Stimulated activated CD4-positive, alpha-beta T cell treated with anti-CD3 and anti-CD28 coated beads, Interleukin-1b, Interleukin-23, amount 100 ng/mL, for 24 hours (primary cell): Measurements from ENCODE around the gene PUSL1.

Experiments used
- DNase-seq, 4 experiments: peaks; one replicate each; pipeline ENCODE4 v3.0.0-alpha.2; 2020; ENCODE audit warnings: low read depth in 4 of 4, low spot score in 1 of 4

PUSL1 gene

DNA sequence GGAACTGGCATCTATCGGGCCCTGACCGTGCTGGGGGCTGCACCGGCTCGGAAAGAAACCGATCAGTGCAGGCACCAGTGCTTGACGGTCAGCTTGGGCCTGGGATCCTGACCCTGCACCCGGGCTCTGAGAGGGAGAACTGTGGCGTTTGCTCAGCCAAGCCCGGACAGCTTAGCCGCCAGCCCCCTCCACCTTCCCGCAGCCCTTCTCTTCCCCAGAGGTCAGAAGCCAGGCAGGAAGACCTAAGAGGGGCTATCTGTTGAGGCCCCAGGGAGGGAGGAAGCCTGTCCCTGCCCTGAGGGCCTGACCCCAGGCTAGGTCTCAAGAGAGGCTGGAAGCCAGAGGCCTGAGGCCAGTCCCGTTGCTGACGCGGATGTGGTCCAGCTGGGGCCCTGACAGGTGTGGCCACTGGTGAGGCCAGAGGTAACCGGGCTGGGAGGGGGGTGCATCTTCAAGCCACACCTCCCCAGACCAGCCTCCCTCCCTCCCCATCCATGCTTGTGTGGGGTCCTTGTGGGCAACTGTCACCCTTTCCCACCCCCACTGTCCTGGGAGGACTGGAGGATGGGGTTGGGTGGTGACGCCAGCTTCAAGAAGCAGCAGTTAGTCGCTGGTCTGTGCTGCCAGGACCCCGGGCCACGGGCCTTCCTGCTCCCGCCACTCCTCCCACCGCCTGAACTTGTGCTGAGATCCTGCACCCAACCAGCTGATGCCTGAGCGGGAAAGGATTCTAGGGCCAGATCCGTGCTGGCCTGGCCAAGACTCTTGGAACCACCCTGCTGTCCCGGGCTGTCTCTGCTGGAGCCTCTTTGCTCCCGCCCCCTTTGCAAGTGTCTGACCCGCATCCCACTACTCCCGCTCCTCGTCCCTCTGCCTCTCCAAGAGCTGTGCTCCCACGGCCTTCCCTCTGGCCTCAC, 43.4 kb downstream of the PUSL1 start:
- DNase-seq = no peak

- no peak for DNase-seq
These were observed 44.5 kb downstream of the PUSL1 start for GRCh38 chr1:1352786-1353388.

DNA sequence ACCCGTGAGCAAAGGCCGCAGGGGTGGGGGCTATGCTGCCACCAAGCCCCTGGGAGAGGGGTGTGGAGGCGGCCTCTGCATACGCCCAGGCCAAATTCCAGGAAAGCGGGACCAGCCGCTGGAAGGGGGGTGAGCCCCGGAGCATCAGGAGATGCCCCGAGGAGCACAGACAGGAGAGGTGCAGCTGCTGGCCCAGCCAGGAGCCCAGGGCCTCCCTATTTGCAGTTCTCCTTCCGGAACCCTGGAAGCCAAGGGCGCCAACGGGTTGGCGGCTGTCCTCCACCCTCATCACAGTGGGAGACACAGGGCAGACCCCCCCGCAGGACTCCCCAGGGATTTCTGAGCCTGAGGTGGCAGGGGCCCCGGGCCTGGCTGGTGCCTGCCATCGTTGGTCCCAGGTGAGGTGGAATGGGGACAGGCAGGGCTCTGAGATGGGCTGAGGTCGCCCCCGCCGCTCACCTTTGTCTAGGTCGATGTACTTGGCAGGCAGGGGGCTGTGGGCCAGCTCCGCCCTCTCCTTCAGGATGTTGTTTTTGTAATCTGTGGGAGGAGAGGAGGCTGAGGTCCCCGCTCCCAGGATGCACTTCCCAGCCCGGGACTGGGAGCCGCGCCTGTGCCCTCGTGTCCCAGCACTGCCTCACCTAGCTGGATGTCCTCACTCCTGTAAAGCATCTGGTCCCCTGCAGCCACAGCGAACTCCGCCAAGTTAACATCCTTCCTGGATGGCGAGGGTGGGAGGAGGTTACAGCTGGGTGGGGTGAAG, 45.2 kb downstream of the PUSL1 start:
- no peak for DNase-seq

DNA sequence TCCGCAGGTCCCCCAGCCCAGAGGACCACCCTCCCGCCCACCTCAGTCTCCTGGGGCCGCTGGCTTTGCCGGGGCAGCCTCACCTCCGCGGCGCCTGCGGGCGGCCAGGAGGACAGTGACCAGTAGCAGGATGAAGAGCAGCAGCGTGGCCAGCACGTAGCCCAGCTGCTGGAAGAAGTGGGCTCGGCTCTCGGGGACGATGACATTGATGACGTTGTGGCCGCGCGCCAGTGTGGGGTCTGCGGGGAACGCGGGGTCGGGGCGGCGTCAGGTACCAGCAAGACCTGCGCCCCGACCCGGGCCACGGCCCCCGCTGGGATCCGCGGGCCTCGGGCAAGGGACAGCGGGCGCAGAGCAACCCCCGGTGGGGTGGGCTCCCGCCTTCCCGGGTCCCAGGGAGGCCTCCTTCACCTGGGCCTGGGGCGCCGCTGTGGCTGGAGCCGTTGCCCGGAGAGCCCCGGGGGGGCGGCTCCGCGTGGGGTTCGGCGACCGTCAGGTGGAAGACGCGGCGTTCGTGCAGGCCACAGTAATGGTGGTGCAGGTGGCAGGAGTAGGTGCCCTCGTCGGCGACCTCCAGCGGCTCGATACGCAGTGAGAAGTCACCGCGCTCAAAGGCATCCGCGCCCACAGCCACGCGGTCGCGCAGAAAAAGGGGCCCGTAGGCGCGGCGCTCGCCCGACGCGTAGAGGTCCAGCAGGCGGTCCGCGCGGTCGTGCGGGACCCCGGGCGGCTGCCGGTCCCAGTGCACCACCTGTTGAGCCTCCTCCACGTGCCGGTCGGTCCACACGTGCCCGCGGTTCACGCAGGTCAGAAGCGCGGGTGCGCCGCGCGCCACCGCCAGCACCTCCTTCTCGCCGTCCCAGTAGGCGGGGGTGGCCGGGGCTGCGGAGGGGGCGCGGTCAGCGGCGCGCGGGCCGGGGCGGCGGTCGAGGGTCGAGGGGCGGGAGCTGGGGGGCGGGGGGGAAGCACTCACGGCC, 46.2 kb downstream of the PUSL1 start:
- DNase-seq = no peak

- no peak for DNase-seq
These were observed 47.0 kb downstream of the PUSL1 start for GRCh38 chr1:1355416-1355815.

DNA sequence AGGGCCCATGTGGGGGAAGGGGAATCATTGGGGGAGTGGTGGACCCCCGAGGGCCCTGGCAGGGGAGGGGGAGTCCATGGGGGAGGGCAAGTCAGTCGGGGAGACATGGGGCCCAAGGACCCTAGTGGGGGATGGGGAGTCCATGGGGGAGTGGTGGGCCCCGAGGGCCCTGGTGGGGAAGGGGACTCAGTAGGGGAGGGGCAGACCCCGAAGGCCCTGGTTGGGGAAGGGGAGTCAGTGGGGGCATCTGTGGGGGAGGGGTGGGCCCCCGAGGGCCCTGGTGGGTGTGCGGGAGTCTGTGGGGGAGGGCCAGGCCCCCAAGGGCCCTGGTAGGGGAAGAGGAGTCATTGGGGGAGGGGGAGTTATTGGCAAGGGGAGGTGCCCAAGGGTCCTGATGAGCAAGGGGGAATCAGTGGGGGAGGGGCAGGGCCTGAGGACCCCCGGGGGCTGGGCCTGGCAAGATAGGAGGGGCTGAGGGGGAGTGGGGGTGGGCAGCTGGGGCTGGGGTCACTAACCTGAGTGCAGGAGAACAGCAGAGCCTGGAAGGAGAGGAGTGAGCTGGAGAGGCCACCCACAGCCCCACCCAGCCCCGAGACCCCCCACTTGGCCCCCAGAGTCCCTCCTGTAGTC, 47.9 kb downstream of the PUSL1 start:
- DNase-seq = no peak

- no peak for DNase-seq
These were observed 48.5 kb downstream of the PUSL1 start for GRCh38 chr1:1356796-1357401.

DNA sequence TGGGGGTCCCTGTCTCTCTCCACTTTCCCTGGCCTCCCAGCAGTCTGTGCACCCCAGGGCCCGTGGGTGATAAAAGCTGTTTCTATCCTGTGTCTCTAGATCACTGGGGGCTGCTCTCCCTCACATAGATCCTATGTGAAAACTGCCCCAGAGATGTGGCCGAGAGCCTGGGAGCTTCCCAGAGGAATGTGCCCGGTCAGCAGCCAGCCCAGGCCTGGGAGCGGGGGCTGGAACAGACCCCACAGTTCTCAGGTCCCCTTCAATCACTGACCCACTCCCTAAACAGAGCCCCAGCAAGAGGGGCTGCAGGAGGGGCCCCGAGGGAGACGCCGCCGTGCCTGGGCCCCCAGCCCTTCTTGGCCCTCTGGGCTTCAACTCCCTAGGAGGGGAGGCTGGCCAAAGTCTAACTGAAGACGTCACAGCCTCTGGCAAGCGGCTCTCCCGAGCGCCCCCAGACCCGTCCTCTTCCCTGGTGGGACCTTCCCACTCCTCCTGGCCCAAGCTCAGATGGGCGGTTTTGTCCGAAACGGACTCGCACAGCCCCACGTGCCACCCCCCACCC, 49.6 kb downstream of the PUSL1 start:
- DNase-seq = no peak

- DNase-seq = no peak
These were observed 50.3 kb downstream of the PUSL1 start, which contains the start of gene MXRA8 for GRCh38 chr1:1358433-1359271. Gene MXRA8 (minus strand): TSS chr1:1358555. CDS start chr1:1358504, 51 bp downstream.

GRCh38 chr1:1359308-1359663, 50.9 kb downstream of the PUSL1 start:
- no peak for DNase-seq

DNA sequence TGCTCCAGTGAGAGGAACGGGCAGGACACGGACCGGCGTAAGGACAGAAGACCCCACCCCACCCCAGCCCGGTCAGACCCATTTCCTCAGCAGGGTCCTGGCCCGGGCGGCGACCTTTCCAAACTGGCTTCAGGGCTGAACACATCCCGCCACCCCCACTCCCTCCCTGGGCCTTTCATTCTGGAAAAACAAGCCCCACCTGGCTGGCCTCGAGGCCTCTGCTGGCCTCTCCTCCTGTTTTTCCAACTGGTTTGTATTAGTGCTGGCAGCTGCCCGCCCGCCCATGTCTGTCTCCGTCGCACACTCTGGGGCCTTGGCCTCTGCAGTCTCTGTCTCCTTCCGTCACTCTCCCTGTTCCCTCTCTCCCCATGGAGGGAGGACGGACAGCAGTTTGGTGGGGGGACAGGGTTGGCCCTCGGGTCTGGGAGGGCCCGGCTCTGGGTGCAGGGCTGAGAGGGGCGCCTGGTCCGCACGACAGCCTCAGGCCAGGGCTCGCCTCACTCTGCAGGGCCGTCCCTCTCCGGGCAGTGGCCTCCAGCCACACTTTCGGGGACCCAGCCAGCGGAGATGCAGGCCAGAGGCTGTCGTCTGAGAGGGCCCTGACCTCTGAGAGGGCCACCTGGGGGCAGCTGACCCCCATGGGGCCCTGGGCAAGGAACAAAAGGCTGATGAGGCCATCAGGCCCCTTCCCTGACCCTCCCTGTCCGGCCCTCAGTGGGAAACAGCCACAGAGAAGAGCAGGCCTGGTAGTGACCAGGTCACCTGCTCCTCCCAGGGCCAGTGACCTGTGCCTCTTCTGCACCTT, 51.5 kb downstream of the PUSL1 start:
- DNase-seq = no peak

- DNase-seq = no peak
These were observed 52.2 kb downstream of the PUSL1 start for GRCh38 chr1:1360506-1361169.
